Posterior vena cava (tissue), 2 donors: ENCODE measurements around the gene FZD10. TPM values are rescaled to one million over a fixed set of nuclear protein-coding genes. Genes with fewer than 3 reads are reported as not detected.

Source experiments
- DNase-seq: peaks from one replicate; pipeline ENCODE4 v3.0.0-alpha.2; 2020; ENCODE audit warnings: low spot score
- intact Hi-C, 2 donors: fragments of 100-400 bp; cut with DNase I; formaldehyde crosslinking; loops; one replicate each; pipeline versions ENCODE4 v1.14.1 to v1.14.2; 2022 to 2023
- total RNA-seq, 2 donors: library from RNA; stranded (reverse); fragmentation: NEBNext Ultra II Directional; extraction: Animal tissue kit (Norgen Biotek cat#: 25700); gene quantifications; one replicate each; pipeline ENCODE4 v1.2.1, GENCODE V29; 2021
- donor health status: DM: yes; HTN: yes; CAD: no.
- donor health status: DM: yes; HTN: yes; CAD: no.

The FZD10 gene
- total RNA-seq, 2 donors from 2014 or later: 0.51 to 1.1 TPM

DNA sequence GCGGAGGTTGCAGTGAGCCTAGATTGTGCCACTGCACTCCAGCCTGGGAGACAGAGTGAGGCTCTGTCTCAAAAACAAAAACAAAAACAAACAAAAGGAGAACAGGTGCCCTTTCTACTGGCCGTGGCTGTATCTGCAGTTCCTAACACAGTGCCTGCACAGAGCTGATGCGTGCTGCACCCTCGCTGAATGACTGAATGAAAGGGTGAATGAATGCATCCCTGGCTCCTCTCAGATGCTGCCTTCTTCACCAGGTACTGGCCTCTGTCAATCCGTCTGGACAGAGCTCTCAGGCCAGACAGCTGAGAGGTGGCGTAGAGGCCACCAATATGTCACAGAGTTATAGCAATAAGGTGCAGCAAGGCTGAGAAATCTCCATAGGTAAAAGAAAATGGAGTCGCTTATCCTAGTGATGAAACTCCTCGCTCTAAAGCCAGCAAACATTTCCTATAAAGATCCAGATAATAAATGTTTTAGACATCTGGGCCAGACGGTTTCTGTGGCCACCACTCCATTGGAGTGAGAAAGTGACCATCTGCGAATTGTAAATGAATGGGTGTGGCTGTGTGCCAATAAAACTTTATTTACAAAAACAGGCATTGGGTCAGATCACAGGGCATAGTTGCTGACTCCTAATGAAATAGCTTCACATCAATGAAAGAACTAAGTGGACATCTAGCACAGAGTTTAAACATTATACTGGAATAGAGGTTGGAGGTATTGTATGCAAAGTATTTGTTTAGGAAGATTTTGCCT, 15.9 kb upstream of the FZD10 start:
- intact Hi-C loops: no loop called here
- peak; percentile 59 for DNase-seq

DNA sequence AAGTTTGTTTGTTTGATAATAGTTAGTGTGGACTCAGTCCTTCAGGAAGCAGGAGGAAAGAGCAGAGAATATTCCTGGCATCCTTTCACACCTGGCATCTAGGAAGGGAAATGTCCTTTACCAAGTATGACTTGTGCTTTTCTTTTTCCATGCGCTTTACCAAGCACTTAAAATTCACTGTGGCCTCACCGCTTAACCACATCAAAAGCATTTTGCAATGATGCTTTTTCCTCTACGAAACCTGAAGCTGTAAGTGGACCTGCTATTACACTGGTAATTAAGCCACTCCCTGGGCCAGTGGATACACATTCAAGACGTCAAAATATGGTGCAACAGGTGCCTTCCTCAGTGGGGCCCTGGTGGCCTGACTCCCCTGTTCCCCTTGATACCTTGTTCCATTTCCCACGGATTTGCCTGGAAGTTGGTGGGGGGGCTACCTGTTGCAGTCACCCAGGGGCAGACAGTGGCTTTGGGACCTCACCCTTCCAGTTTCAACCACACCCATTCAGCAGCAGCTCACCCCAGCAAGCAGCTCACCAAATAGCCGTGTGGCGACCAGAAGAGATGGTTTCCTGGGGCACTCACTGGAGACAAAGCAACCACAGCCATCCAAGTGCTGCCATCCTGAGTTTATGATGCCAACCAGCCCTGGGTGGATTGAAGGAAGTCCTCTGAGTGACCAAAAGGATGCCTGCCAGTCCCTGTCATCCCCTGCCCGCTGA, 14.2 kb upstream of the FZD10 start:
- peak; percentile 31 for DNase-seq
- intact Hi-C loops: no loop called here

DNA sequence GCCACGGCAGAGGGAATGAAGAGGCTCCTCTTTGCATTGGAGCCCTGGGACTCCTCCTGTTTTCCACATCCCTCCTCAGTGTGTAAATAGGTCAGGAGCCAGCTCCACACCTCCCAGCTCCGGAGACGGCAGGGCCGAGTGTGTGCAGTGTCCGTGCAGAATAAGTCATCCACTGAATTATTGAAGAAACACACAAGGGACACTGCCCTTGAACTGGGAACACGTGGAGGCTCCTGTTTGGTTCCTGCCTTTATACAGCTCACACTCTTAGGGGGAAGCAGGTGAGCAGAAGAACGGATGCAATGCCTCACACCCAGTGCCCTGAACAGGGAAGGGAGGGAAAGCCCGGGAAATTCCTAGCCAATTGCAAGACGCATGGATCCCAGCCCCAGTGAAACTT, 10.4 kb upstream of the FZD10 start:
- DNase-seq: peak; percentile 48
- intact Hi-C loops: no loop called here

DNA sequence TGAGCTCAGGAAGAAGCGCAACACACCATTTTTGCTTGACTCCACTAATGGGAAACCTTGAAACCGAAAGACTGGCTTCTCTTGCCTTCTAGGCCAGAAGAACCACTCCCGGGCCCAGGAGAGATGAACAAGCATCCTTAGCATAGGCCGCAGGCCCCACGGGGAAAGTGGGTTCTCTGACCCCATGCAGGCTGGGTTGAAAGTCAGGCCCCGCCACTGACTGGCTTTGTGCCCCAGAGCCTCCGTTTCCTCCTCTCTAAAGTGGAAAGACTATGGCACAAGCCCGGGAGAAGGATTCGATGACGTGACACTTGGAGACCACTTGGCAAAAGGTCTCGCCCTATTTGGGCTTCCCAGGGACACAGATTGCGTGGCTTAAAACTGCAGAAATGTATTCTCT, 9.9 kb upstream of the FZD10 start:
- intact Hi-C loops: no loop called here
- DNase-seq: no peak

DNA sequence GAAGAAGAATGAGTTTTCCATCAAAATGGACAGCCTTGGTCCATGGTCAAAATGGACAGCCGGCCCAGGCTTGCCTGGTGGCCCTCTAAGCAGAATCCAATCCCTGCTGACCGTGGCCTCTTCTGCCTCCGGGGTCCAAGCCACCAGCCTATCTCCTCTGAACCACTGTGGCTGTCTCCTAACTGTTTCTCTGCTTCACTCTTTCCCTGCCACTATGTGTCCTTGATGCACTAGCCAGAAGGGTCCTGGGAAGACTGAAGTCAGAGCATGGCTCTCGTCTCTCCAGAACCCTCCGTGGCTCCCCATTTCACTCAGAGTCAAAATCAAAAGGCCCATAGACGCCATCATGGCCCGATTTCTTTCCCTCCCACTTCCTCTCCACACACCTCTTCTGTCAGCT, 8.5 kb upstream of the FZD10 start:
- intact Hi-C loops: no loop called here
- no peak for DNase-seq

DNA sequence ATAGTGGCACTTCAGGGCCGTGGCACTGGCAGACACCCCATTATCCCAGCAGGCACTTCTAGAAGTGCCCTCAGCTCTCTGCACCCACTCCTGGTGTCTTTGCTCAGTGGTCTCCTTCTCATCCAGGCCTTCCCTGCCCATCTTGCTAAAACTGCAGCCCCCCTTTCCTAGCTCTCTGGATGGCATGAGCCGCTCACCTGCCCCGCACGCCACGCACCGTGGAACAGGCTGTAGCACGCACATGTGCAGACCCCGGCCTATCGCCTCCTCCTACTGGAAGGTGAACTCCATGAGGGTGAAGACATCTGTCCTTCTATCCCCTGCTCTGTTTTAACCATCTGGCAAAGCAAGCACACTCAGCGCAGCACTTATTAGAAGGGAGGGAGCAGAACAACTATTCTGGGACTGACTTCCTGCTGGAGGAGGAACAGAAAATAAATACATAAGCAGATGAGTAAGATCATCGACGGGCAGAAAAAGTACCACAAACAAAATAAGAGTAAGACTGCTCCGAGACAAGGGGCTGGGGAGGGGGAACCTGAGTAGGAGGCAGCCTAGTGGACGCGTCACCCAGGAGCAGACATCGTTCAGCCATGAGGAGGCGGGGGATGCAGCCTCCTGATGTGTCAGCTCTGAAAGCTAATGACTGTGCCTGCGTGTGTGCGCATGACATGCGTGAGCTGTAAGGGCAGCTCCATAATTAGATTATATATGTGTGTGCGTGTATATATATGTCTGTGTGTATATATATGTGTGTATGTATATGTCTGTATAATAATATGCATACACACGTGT, 7.8 kb upstream of the FZD10 start:
- DNase-seq: no peak
- intact Hi-C loops: no loop called here

DNA sequence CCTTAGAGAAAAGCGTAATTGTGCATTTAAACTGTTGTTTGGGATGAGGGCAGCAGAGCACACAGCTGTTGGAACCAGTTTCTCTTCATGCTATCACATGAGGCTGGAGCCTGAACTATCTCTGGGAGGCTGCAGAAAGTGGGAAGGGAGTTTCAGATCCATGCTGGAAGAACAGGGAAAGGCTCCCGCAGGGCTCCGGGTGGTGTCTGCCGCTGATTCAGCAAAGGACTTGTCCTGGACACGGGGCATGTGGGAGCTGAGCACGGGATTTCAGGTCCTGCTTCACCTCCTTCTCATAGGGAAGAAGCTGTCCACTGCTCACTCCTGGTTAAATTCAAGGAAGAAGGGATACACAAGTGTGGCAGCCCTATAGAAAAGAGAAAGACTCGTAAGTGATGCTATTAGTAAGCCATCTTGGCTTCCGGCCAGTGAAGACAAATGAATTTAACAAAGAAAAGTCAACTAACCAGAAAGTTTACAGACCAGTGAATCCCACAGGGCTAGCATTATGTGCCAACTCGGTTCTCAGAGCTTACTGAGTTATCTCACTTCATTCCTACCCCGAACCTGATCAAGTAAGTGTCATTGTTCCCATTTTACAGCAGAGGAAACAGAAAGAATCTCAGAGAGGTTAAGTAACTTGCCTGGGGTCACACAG, 6.7 kb upstream of the FZD10 start:
- DNase-seq: no peak
- intact Hi-C loops: no loop called here

DNA sequence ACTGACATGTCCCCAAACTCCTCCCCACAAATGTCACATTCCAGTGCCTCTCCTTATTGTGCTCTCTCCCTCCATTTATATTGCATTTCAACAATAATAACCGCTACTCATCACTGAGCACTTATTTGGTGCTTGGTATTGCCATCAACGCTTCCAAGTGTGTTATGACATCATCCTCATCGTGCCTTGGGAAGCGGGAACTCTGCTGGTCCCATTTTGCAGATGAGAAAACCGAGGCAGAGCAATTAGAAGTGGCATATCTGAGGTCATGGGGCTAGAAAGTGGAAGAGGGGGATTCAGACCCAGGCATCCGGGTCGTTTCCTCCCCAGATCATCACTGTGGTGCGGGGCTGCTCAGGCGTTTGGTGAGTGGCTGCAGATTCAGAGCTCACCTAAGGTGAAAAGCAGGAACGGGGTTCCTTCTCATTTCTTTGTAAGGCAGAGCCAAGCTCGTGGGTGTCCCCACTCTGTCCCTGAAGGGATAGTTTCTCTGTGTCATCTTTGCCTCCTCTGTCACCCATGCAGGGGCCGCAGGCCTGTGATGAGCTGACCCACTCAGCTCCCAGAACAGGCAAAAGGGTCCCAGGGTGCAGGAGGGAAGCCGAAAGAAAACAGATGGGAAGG, 5.5 kb upstream of the FZD10 start:
- DNase-seq: no peak
- intact Hi-C loops: no loop called here

DNA sequence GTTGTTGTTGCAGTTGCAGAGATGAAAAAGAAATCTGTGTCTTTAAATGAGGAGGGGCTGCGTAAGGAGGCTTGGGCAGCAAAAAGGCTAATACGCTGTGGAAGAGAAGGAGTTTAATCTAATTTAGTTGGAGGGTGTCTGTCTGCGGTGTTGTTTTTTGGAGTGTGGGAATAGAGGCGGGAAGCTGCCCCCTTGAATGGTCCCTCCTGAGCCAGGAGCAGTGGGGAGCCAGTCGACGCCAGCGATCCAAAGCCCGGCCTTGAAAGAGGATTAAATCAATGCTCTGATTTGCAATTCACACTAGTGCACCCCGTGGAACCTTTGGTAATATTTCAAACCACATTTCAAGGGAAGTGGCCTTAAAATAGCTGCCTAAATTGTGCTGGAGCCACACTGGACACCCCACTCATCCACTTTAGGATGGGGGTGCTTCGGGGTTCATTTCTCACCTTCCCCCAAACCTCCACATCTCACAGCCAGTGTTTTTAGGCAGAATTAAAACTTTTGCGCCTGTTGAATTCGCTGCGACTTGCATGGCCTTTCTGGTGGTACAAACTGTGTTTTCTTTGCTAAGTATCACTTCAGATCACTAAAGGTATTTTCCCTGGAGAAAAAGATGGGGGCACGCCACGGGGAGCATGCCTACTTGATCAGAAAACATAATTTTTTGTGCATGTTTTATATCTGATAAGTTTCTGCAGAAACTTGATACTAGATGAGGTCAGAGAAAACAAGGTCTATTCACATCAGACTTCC, 4.1 kb upstream of the FZD10 start:
- peak; percentile 37 for DNase-seq

DNA sequence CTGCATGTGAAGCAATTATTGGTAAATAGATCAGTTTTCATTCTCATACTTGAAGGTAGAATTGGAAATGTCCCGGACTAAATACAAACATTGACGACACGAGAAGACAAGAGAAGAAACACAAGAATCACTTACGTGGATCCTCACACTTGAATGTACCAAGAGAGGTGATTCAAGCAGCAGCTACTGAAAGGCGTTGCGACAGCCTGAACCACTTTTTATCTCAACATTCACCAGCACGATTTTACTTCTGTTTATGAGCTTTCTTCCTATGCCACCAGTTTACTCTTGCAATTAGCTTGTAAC, 3.6 kb upstream of the FZD10 start:
- intact Hi-C loops: no loop called here
- DNase-seq: no peak

More for the DNA sequence above, 4.1 kb upstream of the FZD10 start:
- intact Hi-C loops: no loop called here

DNA sequence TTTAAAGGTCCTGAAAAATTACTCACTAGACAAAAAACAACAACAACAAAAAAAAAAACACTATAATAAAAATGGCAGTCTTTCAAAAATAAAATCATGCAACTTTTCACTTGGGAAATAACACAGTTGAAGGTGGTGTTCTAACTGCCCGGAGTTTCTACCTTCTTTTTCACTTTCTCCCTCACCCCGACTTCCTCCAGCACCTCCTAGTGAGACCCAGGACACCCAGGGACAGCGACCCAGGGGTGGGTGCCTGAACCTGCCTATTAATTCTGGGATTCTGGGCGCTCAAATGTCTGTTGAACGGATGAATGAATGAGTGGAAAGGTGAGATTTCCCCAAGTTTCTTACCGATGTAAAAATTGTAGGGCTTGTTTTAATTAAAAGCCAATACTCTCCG, 2.0 kb upstream of the FZD10 start:
- peak; percentile 40 for DNase-seq
- intact Hi-C loops: no loop called here

DNA sequence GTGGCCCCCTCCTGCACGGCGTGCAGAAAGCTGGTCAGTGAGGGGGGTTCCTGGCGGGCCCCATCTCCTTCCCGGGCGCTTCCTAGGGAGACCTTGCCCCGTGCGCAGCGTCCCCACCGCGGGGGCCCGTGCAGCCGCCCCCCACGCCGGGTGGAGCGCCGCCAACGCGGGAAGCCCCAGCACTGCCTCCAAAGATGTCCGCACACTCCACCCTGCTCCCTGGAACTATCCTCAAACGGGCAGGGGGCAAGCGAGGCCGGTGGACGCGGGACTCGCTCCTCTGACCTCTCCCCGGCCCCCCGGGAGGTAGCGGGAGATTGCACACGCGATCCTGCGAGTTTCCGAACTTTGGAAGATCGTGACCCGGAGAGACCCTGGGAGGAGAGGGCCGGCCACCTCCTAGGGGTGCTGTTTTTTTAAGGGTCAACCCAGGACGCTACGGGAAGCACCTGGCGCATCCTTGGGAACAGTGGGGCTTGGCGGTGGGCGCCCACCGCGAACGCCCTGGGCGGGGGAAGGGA, 1.5 kb upstream of the FZD10 start:
- peak; percentile 71 for DNase-seq
- intact Hi-C loops: no loop called here

DNA sequence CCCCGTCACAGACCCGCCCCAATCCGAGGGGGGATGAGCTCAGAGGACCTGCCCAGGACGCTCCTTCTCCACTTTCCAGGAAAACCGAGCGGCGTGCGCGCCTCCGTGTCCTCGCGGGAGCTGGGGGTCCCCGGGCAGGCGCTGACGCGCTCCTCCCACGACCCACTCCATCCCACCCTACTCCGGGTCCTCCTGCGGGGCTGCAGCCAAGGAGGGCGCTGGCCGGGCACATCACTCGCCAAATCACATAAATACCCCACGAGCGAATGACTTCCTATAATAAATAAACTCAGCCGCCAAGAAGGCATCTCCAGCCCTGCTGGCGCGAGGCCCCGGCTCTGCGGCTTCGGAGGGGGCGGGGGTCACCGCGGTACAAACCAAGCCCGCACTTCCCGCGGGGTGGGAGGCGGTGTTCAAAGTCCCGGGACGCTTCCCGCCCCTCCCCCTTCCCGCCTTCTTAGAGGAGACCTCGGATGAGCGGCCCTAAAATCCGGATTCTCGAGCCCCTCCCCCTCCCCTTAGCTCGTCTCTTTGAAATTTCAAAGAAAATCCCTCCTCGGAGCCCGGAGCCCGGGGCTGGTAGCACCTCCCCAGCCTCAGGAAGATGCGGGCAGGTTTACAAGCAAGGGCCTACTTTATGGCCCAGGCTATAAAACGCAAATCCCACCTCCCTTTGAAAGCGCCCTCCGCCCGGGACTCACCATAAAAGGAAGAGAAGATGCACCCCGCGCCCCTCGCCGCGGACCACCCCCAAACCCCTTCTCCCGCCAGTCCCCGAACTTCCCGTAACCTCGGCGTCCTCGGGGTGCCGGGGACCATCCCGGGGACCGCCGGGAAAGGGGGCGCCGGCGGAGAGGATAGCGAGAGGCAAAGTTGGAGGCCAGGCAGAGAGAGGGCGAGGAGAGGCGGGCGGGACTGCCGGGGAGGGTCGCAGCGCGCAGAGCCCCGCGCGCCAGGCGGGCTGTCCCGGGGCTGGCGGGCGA, 712 bp upstream of the FZD10 start:
- intact Hi-C loops: no loop called here

DNA sequence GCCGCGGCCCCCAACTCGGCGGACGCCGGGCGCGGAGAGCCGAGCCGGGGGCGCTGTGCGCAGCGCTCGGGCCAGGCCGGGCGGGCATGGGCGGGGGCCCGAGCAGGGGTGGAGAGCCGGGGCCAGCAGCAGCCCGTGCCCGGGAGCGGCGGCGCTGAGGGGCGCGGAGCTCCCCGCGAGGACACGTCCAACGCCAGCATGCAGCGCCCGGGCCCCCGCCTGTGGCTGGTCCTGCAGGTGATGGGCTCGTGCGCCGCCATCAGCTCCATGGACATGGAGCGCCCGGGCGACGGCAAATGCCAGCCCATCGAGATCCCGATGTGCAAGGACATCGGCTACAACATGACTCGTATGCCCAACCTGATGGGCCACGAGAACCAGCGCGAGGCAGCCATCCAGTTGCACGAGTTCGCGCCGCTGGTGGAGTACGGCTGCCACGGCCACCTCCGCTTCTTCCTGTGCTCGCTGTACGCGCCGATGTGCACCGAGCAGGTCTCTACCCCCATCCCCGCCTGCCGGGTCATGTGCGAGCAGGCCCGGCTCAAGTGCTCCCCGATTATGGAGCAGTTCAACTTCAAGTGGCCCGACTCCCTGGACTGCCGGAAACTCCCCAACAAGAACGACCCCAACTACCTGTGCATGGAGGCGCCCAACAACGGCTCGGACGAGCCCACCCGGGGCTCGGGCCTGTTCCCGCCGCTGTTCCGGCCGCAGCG, 639 bp downstream of the FZD10 start:
- intact Hi-C loops: no loop called here
- no peak for DNase-seq

More for the DNA sequence above, 712 bp upstream of the FZD10 start:
- peak; percentile 78 for DNase-seq

DNA sequence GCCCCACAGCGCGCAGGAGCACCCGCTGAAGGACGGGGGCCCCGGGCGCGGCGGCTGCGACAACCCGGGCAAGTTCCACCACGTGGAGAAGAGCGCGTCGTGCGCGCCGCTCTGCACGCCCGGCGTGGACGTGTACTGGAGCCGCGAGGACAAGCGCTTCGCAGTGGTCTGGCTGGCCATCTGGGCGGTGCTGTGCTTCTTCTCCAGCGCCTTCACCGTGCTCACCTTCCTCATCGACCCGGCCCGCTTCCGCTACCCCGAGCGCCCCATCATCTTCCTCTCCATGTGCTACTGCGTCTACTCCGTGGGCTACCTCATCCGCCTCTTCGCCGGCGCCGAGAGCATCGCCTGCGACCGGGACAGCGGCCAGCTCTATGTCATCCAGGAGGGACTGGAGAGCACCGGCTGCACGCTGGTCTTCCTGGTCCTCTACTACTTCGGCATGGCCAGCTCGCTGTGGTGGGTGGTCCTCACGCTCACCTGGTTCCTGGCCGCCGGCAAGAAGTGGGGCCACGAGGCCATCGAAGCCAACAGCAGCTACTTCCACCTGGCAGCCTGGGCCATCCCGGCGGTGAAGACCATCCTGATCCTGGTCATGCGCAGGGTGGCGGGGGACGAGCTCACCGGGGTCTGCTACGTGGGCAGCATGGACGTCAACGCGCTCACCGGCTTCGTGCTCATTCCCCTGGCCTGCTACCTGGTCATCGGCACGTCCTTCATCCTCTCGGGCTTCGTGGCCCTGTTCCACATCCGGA, 1.4 kb downstream of the FZD10 start:
- intact Hi-C loops: no loop called here
- peak; percentile 74 for DNase-seq

DNA sequence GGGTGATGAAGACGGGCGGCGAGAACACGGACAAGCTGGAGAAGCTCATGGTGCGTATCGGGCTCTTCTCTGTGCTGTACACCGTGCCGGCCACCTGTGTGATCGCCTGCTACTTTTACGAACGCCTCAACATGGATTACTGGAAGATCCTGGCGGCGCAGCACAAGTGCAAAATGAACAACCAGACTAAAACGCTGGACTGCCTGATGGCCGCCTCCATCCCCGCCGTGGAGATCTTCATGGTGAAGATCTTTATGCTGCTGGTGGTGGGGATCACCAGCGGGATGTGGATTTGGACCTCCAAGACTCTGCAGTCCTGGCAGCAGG, 1.9 kb downstream of the FZD10 start:
- intact Hi-C loops: no loop called here
- no peak for DNase-seq
